Fibroblast of skin of left quadriceps (primary cell): ENCODE measurements around the gene CPT1C.

Experiments used
- DNase-seq, 2 experiments: peaks; one replicate each; pipeline ENCODE4 v3.0.0-alpha.2; 2013; ENCODE audit warnings: low read depth in 2 of 2

Gene CPT1C

DNA sequence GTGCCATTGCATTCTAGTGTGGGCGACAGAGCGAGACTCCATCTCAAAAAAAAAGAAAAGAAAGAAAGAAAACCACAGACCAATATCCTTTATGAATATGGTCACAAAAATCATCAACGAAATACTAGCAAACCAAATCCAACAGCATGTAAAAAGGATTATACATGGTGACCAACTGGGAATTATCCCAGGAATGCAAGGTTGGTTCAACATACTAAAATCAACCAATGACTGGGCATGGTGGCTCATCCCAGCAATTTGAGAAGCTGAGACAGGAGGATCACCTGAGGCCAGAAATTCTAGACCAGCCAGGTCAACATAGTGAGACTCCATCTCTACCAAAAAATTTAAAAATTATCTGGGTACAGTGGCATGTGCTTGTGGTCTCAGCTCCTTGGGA is 65.0 kb downstream of the CPT1C start:
- DNase-seq = no peak

DNA sequence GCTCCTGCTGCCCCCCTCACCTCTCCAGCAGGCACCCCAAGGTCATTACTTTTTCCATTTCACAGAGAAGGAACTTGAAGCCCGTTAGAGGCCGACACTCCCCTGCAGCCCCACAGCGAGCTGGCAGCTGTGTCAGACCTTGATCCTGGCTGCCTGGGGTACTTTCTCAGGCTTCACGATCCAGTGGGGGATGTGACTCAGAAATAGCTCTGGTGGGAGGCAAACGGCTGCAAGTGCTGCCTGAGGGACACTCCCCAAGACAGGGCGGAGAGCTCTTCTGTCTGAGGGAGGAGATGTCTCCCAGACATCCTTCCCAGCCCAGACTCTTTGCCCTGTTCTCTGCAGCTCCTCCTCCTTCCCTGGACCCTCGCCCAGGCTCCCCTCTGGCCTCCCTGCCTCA is 67.4 kb downstream of the CPT1C start:
- peak; percentile 35 to 49 for DNase-seq

DNA sequence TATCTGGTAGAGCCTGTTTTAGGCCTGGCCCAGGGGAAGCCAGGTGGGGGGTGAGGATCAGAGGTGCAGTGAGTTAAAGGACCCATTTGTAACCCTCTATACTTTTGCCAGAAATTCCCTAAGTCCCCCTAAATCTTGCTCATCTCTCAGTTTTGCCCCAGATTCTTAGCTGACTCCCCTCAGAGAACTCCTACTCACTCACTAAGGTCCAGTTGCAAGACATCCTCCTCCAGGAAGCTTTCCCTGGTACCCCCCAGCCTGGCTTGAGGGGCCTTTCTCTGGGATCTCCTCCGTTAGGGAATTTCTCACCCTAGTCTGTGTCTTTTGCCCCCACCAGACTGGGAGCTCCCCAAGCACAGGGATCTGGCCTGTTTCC is 70.3 kb downstream of the CPT1C start:
- DNase-seq = no peak

DNA sequence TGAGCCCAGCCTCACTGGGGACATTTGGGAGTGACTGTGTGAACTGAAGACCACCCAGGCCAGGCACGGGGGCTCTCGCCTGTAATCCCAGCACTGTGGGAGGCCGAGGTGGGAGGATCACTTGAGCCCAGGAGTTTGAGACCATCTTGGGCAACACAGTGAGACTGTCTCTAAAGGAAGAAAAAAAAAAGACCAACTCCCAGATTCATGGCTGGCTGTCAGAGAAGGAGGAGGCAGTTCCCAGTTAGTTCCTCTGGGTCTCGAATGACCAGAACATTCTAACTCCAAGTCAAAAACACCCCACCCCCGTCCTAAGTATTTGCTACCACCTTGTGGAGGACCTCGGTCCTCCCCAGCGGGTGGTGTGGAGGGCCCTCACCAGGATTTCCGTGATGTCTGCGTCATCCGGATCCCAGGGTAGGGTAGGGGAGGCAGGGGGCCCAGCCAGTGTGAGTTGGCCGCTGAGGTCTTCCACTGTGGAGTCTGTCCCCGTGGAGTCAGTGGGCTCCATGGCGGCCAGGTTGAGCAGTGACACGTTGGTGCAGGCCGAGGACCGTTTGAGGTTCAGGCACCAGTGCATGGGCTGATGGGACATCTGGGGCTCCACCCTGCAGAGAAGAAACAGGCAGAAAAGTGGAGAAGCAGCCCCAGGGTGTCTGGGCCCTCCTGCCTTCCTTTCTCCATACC is 70.9 kb downstream of the CPT1C start:
- DNase-seq = no peak

DNA sequence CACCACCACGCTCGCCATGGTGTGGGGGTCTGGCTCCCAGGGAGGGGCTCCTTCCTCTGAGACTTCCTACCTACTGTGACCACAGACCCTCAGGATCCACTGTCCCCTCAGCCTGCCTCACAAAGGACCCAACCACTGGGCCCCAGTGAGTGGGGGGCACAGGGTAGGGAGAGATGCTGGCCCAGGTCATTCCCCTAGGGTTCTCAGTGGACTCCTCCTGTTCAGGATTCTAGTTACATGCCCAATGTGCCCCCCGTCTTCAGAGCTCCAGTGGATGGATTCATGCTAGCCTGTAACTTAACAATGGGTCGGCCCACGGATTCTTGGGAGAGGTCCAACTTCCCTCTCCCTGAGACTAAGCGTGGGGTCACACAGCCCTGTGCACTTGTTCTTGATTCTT is 72.3 kb downstream of the CPT1C start, which contains the start of gene TSKS:
TSS of gene TSKS (minus strand) at position 77 of the 400 bp plus-strand sequence. CDS start at position 18, 59 bp downstream.
- DNase-seq = no peak
